ENCODE results near the gene FREM2.

GRCh38 chr13:38664906-38665305 lies 22.0 kb upstream of the FREM2 start:
- no peak for TF ChIP-seq CTCF (IDR thresholded peaks at IDR 0.05)
- TF ChIP-seq POLR2A (IDR thresholded peaks at IDR 0.05): no peak

Measured in esophagus squamous epithelium (tissue), 4 donors.